ENCODE measurements around the gene SPRR2G.

SPRR2G gene

DNA sequence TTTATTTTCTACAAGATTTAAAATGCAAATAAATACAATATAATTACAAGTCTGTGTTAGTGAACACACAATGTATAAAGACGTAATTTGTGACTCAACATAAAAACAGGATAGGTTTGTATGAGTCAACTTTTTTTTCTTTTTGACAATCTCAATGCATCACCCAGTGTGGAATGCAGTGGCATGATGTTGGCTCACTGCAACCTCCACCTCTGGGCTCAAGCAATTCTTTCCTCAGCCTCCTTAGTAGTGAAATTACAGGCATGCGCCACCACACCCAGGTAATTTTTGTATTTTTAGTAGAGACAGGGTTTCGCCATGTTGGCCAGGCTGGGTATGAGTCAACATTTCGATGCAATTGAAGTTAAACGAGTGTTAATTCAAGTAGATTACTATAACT, 50.4 kb downstream of the SPRR2G start:
- no peak overlapping the region for H2AFZ ChIP-seq (ENCODE audit: low read depth, low read length, severe bottlenecking)
- no peaks in the 10 kb centered on the region for H3K9me2 ChIP-seq (replicated peaks; ENCODE audit: insufficient read depth, low read length)
- no peak overlapping the region for H3K27ac ChIP-seq (ENCODE audit: low read depth, low read length)
- no peak overlapping the region for H3K9ac ChIP-seq (ENCODE audit: low read length)
- no peaks in the 10 kb centered on the region for H3K36me3 ChIP-seq (ENCODE audit: low read length)
- no peaks in the 10 kb centered on the region for H3K27me3 ChIP-seq (ENCODE audit: low read length)
- TF ChIP-seq EZH2phosphoT487 (conservative IDR thresholded peaks at IDR 0.05; ENCODE audit: low read length), result no peak
- TF ChIP-seq, protein P1, sequence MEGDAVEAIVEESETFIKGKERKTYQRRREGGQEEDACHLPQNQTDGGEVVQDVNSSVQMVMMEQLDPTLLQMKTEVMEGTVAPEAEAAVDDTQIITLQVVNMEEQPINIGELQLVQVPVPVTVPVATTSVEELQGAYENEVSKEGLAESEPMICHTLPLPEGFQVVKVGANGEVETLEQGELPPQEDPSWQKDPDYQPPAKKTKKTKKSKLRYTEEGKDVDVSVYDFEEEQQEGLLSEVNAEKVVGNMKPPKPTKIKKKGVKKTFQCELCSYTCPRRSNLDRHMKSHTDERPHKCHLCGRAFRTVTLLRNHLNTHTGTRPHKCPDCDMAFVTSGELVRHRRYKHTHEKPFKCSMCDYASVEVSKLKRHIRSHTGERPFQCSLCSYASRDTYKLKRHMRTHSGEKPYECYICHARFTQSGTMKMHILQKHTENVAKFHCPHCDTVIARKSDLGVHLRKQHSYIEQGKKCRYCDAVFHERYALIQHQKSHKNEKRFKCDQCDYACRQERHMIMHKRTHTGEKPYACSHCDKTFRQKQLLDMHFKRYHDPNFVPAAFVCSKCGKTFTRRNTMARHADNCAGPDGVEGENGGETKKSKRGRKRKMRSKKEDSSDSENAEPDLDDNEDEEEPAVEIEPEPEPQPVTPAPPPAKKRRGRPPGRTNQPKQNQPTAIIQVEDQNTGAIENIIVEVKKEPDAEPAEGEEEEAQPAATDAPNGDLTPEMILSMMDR (IDR thresholded peaks at IDR 0.05; ENCODE audit: insufficient read depth, low read length, poor library complexity, severe bottlenecking), result no peak
- no peaks in the 10 kb centered on the region for H3K79me2 ChIP-seq (ENCODE audit: insufficient read depth, low read length)
- H3K4me2 ChIP-seq (ENCODE audit: low read depth, low read length, poor library complexity, severe bottlenecking), result no peak overlapping the region
- no peaks in the 10 kb centered on the region for H3F3A ChIP-seq (ENCODE audit: insufficient read depth)
- no peaks in the 10 kb centered on the region for H3K9me3 ChIP-seq (ENCODE audit: insufficient read depth, low read length)
- H3K4me3 ChIP-seq (ENCODE audit: insufficient read depth, low read length, poor library complexity, severe bottlenecking), result no peak overlapping the region
- no peaks in the 10 kb centered on the region for H4K20me1 ChIP-seq (ENCODE audit: low read depth, low read length)

Data from SU-DHL-6 (cell line).